ENCODE data around the gene SLC29A1. TPM values are rescaled to one million over a fixed set of nuclear protein-coding genes. Genes with fewer than 3 reads are reported as not detected.
A peak's percentile ranks its signal among the peaks of the same experiment; 100 is the strongest.

SLC29A1 gene
- total RNA-seq, 1 experiment from 2014 or later: 130 TPM

DNA sequence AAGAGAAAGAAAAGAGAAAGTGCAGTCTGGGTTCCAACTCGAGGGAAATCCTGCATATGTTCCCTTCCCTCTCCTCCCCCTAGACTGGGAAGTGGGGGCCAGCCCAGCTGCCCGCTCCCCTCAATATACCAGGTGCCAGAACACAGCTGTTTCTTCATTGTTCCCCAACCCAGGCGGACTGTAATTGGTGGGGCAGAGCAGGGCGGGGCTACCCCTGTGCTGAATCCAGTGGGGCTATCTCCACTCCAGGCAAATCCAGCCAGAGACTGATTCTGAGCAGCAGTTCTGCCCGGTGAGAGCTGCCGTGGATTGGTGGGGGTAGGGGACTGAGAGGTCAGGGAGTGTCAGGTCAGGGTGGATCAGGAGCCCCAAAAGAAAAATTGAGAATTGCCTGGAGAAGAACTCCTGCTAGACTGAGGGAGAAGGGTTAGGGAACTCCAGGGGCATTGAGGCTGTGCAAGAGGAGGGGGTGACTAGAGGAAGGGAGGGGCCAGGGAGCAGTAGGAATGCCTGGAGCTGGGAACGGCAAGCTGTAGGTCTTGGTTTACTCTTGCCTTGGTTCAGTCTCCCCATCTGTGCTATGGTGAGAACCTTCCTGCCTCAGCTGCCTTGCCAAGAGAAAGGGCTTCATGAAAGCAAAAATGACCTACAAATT lies 6.6 kb upstream of the SLC29A1 start, which contains the start of gene MYMX:
MYMX (plus strand) TSS at position 250 of the 655 bp plus-strand sequence. CDS start 546 bp downstream, outside the sequence.
- Histone ChIP-seq H3K27me3 (no peaks in the 10 kb centered on the region), H3K36me3 (no peaks in the 10 kb centered on the region), H3K9me3 (no peaks in the 10 kb centered on the region), H3K4me3 (no peak within 1 kb of the TSS)
- DNase-seq: no peak

- Histone ChIP-seq H3K4me3 (no peak overlapping the region), H3K9me3 (no peaks in the 10 kb centered on the region), H3K36me3 (no peaks in the 10 kb centered on the region), H3K27me3 (no peaks in the 10 kb centered on the region)
- peak; percentile 100 for DNase-seq
Measured at GRCh38 chr6:44217332-44218143, 5.9 kb upstream of the SLC29A1 start.

DNA sequence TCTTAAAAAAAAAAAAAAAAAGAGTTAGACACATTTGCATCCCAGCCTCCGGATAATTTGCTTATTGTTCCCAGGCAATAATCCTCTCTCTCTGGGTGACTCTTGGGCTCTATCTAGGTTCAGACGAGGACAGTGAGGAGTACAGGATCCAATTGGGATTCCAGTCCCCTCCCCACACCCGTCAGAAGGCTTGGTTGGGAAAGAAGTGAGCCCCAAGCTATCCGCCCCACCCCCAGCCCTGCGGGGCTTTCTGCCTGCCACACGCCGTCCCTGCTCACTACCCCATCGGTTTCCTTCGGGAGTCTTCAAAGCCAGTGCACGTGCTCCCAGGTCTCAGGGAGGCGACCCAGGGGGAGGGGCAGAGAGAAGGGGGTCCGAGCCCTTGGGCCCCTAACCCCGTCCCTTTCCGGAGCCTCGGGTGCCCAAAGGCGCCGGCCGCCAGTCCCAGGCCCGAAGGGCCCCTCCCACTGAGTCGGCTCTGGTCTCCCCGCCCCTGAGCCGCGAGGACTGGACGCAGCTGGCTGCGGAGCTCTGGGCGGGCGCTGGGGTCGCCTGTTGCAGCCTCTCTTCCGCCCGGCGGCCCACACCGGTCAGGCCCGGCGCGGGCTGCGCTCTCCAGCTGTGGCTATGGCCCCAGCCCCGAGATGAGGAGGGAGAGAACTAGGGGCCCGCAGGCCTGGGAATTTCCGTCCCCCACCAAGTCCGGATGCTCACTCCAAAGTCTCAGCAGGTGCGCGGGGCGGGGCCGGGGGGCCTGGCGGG lies 4.2 kb upstream of the SLC29A1 start:
- no peaks in the 10 kb centered on the region for H3K36me3 ChIP-seq
- H3K4me3 ChIP-seq: no peak overlapping the region
- no peaks in the 10 kb centered on the region for H3K9me3 ChIP-seq
- DNase-seq: no peak
- no peaks in the 10 kb centered on the region for H3K27me3 ChIP-seq

DNA sequence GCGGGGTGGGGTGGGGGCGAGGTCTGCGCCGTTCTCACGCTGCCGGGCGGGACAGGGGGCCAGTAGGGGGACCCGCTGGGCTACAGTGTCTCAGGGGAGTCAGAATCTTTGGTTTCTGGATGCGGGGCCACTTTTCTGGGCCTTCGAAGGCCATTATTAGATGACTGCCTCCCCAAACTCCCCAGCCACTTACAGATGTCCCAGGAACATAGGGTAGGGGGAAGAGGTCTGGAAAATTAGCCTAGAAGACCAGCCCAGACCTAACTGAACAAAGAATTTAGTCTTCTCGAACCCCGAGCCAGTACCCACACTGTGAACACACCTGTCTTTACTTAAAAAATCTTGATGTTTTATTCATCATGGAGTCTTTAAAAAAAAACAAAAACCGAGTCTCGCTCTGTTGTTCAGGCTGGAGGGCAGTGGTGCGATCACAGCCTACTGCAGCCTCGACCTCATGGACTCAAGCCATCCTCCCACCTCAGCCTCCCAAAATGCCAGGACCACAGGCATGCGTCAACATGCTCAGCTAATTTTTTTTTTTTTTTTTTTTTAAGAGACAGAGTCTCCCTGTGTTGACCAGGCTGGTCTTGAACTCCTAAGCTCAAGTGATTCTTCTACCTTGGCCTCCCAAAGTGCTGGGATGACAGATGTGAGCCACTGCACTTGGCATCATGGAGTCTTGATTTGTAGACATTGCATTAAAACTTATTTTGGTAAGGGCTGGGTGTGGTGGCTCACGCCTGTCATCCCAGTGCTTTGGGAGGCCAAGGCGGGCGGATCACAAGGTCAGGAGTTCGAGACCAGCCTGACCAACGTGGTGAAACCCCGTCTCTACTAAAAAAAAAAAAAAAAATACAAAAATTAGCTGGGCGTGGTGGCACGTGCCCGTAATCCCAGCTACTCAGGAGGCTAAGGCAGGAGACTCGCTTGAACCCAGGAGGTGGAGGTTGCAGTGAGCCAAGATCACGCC lies 3.3 kb upstream of the SLC29A1 start:
- DNase-seq: no peak
- no peaks in the 10 kb centered on the region for H3K36me3 ChIP-seq
- no peak overlapping the region for H3K4me3 ChIP-seq
- H3K9me3 ChIP-seq: no peaks in the 10 kb centered on the region
- H3K27me3 ChIP-seq: no peaks in the 10 kb centered on the region

DNA sequence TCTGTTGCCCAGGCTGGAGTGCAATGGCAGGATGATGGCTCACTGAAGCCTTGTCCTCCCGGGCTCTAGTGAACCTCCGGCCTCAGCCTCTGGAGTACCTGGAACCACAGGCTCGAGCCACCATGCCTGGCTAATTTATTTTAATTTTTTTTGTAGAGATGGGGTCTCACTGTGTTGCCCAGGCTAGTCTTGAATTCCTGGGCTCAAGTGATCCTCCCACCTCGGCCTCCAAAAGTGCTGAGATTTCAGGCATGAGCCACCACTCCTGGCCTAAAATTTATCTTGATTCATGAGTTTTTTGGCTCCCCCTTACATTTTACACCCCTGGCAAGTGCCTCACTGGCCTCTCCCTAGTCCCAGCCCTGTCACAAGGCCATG lies 2.5 kb upstream of the SLC29A1 start:
- Histone ChIP-seq H3K27me3 (no peaks in the 10 kb centered on the region), H3K4me3 (no peak overlapping the region), H3K36me3 (peaks cover 5% of the 10 kb centered on the region), H3K9me3 (no peaks in the 10 kb centered on the region)
- no peak for DNase-seq

GRCh38 chr6:44221291-44221960 lies 2.0 kb upstream of the SLC29A1 start:
- H3K36me3 ChIP-seq: peaks cover 10% of the 10 kb centered on the region
- no peak overlapping the region for H3K4me3 ChIP-seq
- no peaks in the 10 kb centered on the region for H3K9me3 ChIP-seq
- peak; percentile 100 for DNase-seq
- H3K27me3 ChIP-seq: no peaks in the 10 kb centered on the region

DNA sequence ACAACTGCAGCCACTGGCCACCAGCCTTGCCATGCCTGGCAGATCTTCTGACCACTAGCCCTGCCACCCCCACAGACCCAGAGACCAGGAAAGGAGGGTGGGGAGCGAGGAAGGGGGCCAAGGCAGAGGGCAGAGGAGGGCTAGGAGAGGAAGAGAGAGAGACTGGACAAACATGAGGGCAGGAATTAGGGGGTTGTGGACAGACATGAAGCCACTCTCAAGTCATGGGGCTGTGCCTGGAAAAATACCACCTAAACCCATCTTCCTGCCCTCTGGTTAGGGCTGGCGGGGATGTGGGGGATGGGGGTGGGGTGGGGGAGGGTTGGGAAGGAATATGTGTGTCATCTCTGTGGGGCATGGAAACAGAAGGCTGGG lies 1.4 kb upstream of the SLC29A1 start:
- Histone ChIP-seq H3K4me3 (no peak overlapping the region), H3K9me3 (no peaks in the 10 kb centered on the region), H3K36me3 (peaks cover 15% of the 10 kb centered on the region), H3K27me3 (no peaks in the 10 kb centered on the region)
- DNase-seq: no peak

DNA sequence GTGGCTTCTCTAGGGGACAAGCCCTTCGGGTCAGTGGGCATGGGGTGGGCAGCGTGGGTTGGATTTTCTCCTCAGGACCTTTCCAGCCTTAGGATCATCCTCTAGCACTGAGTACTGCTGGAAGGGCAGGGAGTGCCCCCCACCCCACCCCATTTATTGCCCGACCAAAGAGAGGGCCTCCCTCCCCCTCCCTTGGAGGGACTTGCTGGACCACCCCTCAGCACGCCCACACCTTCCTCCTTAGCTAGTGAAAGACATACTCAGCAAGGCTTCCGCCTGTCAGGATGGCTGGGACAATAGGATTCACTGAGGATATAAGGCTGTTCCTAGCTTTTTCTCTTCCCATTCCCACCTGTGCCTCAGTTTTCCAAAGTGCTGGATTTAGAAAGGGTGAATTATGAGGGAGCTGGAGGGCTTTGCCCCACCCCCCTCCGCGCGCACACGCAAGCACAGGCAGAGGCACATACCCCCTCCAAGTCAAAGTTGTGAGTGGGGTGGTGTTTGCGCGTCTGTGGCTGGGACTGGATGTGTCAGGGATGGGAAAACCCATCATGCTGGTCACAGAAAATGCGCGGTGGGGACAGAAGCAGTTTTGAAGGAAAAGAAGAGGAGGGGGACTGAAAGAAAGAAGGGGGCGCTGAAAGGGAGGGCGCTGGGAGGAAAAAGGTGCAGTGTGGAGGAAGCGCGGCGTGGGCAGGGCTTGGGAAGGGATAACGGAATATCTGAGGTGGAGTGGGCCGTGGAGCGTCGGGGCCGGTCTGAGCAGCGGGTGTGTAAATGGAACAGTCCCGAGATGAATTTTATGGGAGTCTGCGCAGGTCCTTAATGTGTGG lies 693 bp upstream of the SLC29A1 start:
- H3K4me3 ChIP-seq: peak overlapping the region; percentile 60
- no peak for DNase-seq
- H3K9me3 ChIP-seq: no peaks in the 10 kb centered on the region
- no peaks in the 10 kb centered on the region for H3K27me3 ChIP-seq
- H3K36me3 ChIP-seq: peaks cover 23% of the 10 kb centered on the region

- peak; percentile 89 for DNase-seq
- H3K27me3 ChIP-seq: no peaks in the 10 kb centered on the region
- no peaks in the 10 kb centered on the region for H3K9me3 ChIP-seq
Measured at GRCh38 chr6:44224029-44224964, 902 bp downstream of the SLC29A1 start.

DNA sequence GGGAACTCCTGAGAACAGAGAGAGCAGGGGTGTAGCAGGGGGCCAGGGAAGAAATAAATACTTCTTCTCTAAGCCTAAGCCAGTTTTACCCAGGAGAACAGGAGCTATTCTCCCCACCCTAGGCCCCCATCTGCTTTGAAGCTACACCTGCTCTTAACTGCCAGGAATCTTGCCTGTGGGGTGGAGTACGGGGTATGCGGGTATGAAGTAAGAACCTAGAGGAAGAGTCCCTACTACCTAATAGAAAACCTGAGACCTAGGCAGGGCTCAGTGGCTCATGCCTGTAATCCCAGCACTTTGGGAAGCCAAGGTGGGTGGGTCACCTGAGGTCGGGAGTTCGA lies 1.5 kb downstream of the SLC29A1 start:
- DNase-seq: no peak
- H3K27me3 ChIP-seq: no peaks in the 10 kb centered on the region
- H3K9me3 ChIP-seq: no peaks in the 10 kb centered on the region
- H3K4me3 ChIP-seq: peak overlapping the region; percentile 60
- peaks cover 45% of the 10 kb centered on the region for H3K36me3 ChIP-seq

More at GRCh38 chr6:44224029-44224964, 902 bp downstream of the SLC29A1 start:
- Histone ChIP-seq H3K4me3 (peak overlapping the region; percentile 60), H3K36me3 (peaks cover 39% of the 10 kb centered on the region)

DNA sequence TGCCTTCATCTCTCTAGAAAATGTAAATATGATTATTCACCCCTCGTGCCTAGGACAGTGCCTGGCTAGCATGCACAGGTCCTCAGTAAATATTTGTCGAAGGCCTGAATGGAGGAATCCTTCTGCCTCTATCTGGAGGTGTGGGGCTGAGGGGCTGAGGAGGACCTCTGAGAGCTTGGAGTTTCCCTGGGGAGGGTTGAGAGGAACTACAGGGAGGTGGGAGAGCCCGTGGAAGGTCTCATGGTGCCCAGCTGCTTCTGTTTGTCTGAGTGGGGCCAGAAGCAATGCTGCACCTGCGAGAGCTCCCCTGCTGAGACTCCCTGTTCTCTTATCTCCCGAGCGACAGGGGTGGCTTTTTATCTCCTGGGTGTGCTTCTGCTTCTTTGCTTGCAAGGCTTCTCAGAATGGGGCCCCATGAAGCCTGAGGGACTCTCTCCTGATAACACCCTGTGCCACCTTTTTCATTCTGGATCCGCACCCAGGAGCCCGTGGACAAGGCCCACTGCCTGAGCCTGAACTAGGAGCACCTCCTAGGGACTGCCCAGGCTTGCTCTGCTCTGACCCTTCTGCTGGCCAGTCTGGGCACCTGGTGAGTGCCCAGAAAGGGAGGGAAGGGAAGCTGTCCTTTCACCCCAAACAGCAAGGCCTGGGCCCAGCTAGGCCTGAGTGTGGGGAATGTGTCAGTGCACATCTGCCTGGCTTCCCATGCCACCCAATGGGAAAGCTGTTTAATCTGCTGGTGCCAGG lies 2.4 kb downstream of the SLC29A1 start:
- no peaks in the 10 kb centered on the region for H3K27me3 ChIP-seq
- peaks cover 53% of the 10 kb centered on the region for H3K36me3 ChIP-seq
- DNase-seq: no peak
- H3K4me3 ChIP-seq: no peak overlapping the region
- no peaks in the 10 kb centered on the region for H3K9me3 ChIP-seq

DNA sequence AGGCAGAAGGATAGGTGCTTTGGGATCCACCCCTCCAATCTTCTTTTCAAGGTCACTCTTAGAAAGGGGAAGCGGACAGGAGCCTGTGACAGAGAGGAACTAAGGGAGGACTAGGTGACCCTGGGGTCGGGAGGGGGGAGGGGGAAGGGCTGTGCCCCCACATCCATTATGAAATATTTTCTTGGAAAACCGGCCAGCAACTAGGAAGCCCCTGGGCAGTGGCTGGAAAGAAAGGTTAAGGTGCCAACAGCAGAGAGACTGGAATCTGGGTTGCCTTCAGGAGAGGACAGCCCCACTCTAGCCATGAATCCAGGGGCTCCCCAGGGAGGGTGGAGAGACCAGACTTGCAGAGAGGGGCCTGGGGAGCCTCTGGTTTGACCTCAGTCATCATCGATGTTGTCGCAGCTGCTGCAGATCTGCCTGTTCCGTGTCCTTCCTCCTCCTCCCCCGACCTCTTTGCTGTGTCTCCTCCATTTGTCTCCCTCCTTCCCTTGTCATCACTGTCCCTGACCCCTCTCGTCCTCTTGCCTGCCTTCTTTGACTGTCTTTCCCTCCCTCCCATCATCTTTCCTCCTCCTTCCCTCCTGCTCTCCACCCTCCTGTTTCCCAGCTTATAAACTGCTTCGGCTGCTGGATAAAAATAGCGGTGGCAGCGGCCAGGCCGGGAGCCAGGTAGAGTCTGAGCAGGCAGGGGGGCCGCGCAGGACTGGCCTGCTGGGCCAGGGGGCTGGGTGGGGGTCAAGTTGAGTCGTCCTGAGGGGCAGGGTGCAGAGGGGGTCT lies 3.2 kb downstream of the SLC29A1 start:
- peaks cover 62% of the 10 kb centered on the region for H3K36me3 ChIP-seq
- DNase-seq: no peak
- H3K27me3 ChIP-seq: no peaks in the 10 kb centered on the region
- no peak overlapping the region for H3K4me3 ChIP-seq
- H3K9me3 ChIP-seq: no peaks in the 10 kb centered on the region
